Measurements from ENCODE around the gene SNCAIP. TPM values are rescaled to one million over a fixed set of nuclear protein-coding genes. Genes with fewer than 3 reads are reported as not detected.

SNCAIP gene
- total and polyA plus RNA-seq, 3 donors from 2014 or later: 12.7 to 28.4 (median 16.1) TPM

GRCh38 chr5:122447879-122448278 lies 135.8 kb downstream of the SNCAIP start:
- intact Hi-C loops (cut with DNase I; ENCODE audit: low total_unique reads): no loop called here
- Histone ChIP-seq H3K27ac (no peak overlapping the region), H3K4me1 (no peaks in the 10 kb centered on the region), H3K4me3 (no peak overlapping the region), H3K9me3 (no peaks in the 10 kb centered on the region), H3K27me3 (no peaks in the 10 kb centered on the region), H3K36me3 (ENCODE audit: low read depth, missing control alignments) (no peaks in the 10 kb centered on the region)
- DNase-seq: no peak
- TF ChIP-seq POLR2A (IDR thresholded peaks at IDR 0.05) (no peak), CTCF (IDR thresholded peaks at IDR 0.05) (no peak)
- 79 to 81% methylated on average over 3 of the region's 3 CpGs for WGBS, 2 donors

GRCh38 chr5:122454541-122454940 lies 142.5 kb downstream of the SNCAIP start:
- H3K36me3 ChIP-seq (ENCODE audit: low read depth, missing control alignments): no peaks in the 10 kb centered on the region
- no peaks in the 10 kb centered on the region for H3K9me3 ChIP-seq
- H3K27ac ChIP-seq: peak overlapping the region in 1 of 2 donors; percentile 46
- H3K4me1 ChIP-seq: peaks cover 4% of the 10 kb centered on the region
- no peaks in the 10 kb centered on the region for H3K27me3 ChIP-seq
- TF ChIP-seq POLR2A (IDR thresholded peaks at IDR 0.05) (no peak), CTCF (IDR thresholded peaks at IDR 0.05) (no peak)
- H3K4me3 ChIP-seq: no peak overlapping the region
- intact Hi-C loops (cut with DNase I; ENCODE audit: low total_unique reads): no loop called here
- peak; percentile 18 for DNase-seq

- DNase-seq: no peak
- intact Hi-C loops (cut with DNase I; ENCODE audit: low total_unique reads): no loop called here
- WGBS, 2 donors: 70 to 86% methylated on average over 1 of the region's 1 CpG
- Histone ChIP-seq H3K36me3 (ENCODE audit: low read depth, missing control alignments) (no peaks in the 10 kb centered on the region), H3K4me3 (no peak overlapping the region), H3K27me3 (no peaks in the 10 kb centered on the region), H3K27ac (no peak overlapping the region), H3K9me3 (no peaks in the 10 kb centered on the region), H3K4me1 (peaks cover 4% of the 10 kb centered on the region)
- TF ChIP-seq CTCF (IDR thresholded peaks at IDR 0.05): no peak
- TF ChIP-seq POLR2A (IDR thresholded peaks at IDR 0.05): no peak
Observed at GRCh38 chr5:122455939-122456338, 143.9 kb downstream of the SNCAIP start.

- intact Hi-C loops (cut with DNase I; ENCODE audit: low total_unique reads): no loop called here
- peaks cover 4% of the 10 kb centered on the region for H3K4me1 ChIP-seq
- 91 to 92% methylated on average over 6 of the region's 6 CpGs for WGBS, 2 donors
Observed at GRCh38 chr5:122457178-122457826, 145.3 kb downstream of the SNCAIP start.

More at GRCh38 chr5:122457178-122457826, 145.3 kb downstream of the SNCAIP start:
- TF ChIP-seq POLR2A (IDR thresholded peaks at IDR 0.05) (no peak), CTCF (IDR thresholded peaks at IDR 0.05) (no peak)
- no peak for DNase-seq
- no peaks in the 10 kb centered on the region for H3K36me3 ChIP-seq (ENCODE audit: low read depth, missing control alignments)
- H3K27ac ChIP-seq: no peak overlapping the region
- no peaks in the 10 kb centered on the region for H3K9me3 ChIP-seq
- no peaks in the 10 kb centered on the region for H3K27me3 ChIP-seq
- H3K4me3 ChIP-seq: no peak overlapping the region
